Suprapubic skin (tissue), 4 donors: ENCODE measurements around the gene MLEC.

Experiments used
- CTCF ChIP-seq, 2 donors: fragments of 200-600 bp in 1 of 2; fragments of 450-650 bp in 1 of 2; sonication (generic) in 1 of 2; IDR thresholded peaks; one replicate each; pipeline ENCODE4 v1.5.1; 2016 to 2019; ENCODE audit warnings: antibody characterized with exemption in 2 of 2, mild to moderate bottlenecking in 1 of 2, moderate library complexity in 1 of 2
- POLR2A ChIP-seq, 2 donors: fragments of 450-650 bp; IDR thresholded peaks; one replicate each; pipeline ENCODE4 v1.6.1; 2017; ENCODE audit warnings: antibody characterized with exemption in 2 of 2, mild to moderate bottlenecking in 2 of 2, moderate library complexity in 2 of 2
- POLR2AphosphoS5 ChIP-seq, 3 donors: sonication (generic); formaldehyde crosslinking; IDR thresholded peaks; one replicate each; pipeline ENCODE4 v1.6.1; 2017; ENCODE audit warnings: antibody characterized with exemption in 3 of 3

GRCh38 chr12:120722784-120723183, 35.8 kb downstream of the MLEC start:
- TF ChIP-seq CTCF (IDR thresholded peaks at IDR 0.05) = no peak
- no peak for TF ChIP-seq POLR2A (IDR thresholded peaks at IDR 0.05)
- no peak for TF ChIP-seq POLR2AphosphoS5 (IDR thresholded peaks at IDR 0.05)
